CD1c-positive myeloid dendritic cell (primary cell): ENCODE measurements around the gene CCDC97.
"Not testable (repeated sequence)": the region's sequence is repeated elsewhere in the genome, so short reads cannot be mapped to it uniquely, and the experiment has no call there.

Experiments
- DNase-seq: peaks from one replicate; pipeline ENCODE4 v3.0.0-alpha.2; 2016; ENCODE audit errors: extremely low spot score

CCDC97 gene

GRCh38 chr19:41310033-41310831 is at the start of gene CCDC97:
Gene CCDC97, plus strand, starts transcription at chr19:41310172. Its CDS starts 139 bp downstream, at chr19:41310311.
- peak; percentile 93 for DNase-seq

DNA sequence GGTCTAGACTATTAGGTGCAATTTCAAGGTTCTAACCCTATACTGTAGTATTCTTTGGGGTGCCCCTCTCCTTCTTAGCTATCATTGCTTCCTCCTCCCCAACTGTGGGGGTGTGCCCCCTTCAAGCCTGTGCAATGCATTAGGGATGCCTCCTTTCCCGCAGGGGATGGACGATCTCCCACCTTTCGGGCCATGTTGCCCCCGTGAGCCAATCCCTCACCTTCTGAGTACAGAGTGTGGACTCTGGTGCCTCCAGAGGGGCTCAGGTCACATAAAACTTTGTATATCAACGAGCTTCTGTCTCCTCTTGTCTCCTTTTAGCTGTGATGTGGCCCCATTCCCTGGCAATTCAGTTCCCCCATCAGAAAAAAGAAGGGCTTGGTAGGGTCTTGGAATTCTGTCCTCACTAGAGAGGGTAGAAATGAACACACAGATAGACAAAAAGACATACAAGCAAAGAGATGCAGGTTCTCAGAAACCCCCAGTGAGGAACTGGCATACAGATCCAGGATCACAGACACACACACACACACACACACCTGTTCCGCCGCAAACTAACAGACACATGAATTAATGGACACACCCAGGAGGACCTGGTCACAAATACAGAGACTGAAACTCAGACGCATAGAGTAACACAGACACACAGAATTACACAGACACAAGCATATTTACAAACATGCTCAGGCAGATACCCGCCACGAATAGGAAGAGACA is 48.3 kb upstream of the CCDC97 start:
- no peak for DNase-seq

DNA sequence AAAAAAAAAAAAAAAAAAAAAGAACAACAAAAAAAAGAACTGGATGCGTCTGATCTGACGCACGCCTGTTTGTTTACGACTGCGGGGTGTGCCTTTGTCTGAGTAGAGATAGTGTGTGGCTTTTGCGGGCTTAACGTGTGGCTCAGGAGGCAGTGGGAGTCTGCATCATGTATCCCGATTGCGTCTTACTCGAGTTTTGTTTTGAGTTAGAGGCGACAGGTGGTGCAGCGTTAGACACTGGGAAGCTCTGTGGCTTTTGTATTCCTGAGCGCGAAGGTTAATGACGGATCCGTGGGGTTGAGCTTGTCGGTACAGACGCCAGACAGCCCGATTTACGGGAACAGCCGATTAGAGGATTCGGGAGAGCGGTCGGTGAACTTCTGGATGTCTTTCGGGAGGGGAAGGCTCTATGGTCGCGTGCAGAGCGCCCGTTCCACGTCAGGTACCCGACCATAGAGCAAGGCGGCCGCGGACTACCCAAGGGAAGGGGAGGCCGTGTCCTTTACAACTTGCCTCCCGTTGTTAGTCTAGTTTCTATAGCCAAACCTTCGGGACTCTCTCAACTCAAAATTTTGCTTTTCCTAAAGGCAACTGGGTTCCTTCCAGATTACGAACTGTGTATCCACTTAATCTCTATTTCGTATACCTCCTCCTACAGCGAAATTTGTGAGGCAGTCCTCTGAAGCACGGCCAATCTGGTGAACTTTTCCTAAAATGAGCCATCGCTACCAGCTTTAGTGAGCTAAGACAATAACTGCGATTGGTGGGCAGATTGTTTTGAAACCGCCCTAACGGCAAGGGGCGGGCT is 46.7 kb upstream of the CCDC97 start:
- peak; percentile 95 for DNase-seq

GRCh38 chr19:41263850-41264580 is 46.0 kb upstream of the CCDC97 start, which contains the start of gene HNRNPUL1:
Gene HNRNPUL1, plus strand, starts transcription at chr19:41264372. Its CDS starts 132 bp downstream, at chr19:41264504.
- DNase-seq = peak; percentile 100

DNA sequence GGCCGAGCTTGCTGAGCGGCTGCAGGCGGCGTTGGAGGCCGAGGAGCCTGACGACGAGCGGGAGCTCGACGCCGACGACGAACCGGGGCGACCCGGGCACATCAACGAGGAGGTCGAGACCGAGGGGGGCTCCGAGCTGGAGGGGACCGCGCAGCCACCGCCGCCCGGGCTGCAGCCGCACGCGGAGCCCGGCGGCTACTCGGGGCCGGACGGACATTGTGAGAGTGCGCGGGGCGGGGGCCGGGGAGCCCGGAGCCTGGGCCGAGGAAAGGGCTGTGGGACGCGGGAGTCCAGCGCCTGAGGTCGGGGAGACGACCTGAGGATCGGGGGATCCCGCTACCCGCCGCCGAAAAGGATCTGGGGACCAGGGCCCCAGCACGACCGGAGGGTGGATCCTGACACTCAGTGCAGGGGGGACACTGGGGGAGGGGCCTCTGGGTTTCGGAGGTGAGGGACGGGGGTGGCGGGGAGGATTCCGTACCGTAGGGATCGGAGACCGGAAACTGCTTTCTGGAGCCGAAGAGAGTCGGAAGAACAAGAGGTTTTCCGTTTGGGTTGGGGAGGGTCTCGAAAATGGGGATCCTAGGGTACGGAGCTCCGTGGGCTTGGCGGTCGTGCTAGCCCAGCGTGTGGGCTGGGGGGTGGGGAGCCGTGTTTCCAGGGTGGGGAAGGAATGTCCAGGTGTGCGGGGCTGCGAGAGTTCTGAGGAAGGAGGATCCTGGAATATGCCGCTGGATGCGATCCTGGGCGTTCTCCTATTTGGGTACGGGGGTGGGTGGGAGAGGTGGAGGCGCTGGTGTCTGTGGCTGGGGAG is 45.2 kb upstream of the CCDC97 start:
- peak; percentile 27 for DNase-seq

DNA sequence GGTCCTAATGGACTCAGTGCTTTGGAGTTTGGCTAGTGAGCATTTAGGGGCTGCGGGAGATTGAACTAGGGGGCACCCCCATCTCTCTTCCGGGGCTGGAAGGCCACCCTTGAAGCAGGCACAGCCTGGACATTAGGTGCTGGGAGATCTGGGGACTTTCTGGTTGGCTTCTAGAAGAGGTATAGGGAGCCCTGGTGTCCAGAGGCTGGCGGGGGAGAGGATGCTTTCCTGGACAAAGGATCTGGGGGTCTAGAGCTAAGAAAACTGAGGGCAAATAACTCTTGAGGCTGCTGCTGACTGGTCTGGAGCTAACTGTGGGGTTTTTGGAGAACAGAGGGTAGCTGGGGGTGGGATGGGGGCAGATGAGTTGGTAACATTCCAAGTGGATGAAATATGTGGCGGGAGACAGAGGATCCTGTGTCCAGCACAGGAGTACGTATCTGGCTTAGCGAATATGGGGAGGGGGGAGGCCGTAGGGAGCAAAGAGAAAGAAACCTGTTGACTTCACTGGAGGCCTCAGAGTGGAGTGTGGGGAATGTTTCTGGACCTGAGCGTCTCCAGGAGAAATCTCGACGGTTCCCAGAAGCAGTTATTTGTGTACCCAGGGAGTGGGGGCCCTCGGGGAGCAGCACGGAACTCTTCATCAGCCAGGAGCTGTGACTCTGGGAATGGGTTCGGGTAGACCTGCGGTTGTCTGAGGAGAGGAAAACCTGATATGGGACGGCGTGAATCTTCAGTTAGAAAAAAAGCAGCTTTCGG is 44.4 kb upstream of the CCDC97 start:
- DNase-seq = no peak

- DNase-seq = no peak
Measured at GRCh38 chr19:41269055-41269454, 40.9 kb upstream of the CCDC97 start.

DNA sequence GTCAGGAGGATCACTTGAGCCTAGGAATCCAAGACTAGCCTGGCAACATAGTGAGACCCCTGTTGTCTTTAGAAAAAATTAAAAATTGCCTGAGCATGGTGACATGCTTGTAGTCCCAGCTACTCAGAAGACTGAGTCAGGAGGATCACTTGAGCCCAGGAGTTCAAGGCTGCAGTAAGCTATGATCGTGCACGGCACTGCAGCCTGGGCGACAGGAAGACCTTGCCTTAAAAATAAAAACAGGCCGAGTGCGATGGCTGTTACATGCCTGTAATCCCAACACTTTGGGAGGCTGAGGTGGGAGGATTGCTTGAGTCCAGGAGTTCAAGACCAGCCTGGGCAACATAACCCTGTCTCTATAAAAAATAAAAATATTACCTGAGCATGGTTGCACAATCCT is 40.4 kb upstream of the CCDC97 start:
- DNase-seq = no peak

GRCh38 chr19:41273076-41273475 is 36.9 kb upstream of the CCDC97 start:
- no peak for DNase-seq

DNA sequence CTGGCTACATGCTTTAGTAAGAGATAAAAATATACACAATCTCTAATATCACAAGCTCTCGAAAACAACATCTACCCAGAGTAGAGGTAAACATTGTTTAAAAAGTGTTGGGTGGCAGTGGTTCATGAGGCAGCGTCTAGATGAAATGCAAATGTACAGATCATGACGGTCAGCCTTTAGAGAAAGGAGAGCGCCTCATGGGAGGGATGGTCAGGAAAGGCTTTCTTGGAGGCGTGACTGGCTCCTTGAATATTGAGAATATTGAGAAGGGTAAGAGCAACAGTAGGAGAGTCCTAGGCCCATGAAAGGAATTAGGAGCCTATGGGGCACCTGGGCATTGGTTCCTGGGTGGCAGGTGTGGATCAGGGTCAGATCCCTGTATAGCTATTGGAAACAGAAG is 35.2 kb upstream of the CCDC97 start:
- DNase-seq = no peak

DNA sequence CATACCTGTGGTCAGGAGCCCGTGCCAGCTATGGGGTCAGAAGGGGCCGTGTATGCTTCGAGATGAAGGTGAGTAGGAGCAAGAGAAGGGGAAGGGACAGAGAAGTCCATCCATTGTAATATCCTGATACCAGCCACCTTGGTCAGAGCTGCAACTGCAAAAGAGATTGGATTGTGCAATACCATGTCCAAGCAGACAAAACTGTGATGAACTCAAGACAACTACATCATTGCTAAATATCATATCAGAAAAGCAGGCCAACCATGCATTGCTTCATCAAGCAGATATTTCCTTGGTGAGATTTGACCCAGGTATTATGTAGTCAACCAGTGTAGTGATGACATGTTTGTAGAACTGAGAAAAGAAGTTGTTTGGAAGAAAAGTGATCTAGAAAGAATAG is 33.7 kb upstream of the CCDC97 start:
- no peak for DNase-seq

DNA sequence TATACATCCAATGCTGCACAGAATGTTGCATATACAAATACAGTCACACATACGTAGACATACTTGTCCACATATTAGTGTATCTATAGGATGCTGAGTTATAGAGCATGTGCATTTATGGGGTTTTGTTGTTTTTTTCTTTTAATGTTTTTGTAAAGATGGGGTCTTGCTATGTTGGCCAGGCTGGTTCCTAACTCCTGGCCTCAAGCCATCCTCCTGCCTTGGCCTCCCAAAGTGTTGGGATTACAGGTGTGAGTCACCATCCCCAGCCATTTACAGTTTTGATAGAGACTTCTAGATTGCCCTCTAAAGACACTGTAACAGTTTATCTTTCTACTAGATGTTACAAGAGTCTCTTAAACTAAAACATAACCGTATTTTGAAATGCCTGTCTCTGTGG is 31.5 kb upstream of the CCDC97 start:
- DNase-seq = no peak

DNA sequence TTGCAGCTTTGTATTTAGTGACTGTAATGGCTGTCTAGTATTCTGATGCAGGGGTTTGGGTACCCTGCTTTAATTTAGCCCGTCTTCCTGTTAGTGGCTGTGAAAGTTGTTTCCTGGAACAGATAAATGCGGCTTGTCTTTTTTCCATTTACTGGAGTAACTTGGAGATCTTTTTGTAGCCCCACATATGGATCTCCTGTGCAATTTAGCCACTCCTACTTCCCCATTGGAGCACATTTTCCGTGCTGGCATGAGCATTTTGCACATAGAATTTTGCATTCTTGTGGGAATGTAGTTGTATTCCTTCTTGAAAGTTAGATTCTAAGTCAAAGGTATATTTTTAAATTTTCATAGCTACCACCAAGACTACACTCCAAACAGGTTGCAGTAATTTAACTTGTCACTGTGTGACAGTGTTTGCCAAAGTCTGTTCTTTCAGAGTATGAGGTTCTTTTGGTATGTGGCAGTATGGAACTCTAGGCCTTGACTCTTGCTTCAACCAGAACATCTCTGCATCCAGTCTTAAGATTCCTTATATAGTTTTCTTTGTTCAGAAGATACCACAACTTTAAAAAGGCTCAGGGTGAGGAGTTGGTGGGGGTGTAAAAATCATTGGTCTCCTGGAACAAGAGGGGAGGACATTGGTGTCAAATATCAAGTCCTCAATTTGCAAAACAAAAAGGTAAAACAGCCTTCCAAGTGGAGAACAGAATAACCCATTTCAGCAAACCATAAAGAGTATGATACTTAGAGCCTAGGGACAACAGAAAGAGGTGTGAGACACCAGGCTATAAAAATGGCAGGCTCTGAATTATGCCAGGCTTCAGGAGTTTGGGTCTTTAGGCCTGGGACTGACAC is 21.1 kb upstream of the CCDC97 start:
- DNase-seq = no peak

DNA sequence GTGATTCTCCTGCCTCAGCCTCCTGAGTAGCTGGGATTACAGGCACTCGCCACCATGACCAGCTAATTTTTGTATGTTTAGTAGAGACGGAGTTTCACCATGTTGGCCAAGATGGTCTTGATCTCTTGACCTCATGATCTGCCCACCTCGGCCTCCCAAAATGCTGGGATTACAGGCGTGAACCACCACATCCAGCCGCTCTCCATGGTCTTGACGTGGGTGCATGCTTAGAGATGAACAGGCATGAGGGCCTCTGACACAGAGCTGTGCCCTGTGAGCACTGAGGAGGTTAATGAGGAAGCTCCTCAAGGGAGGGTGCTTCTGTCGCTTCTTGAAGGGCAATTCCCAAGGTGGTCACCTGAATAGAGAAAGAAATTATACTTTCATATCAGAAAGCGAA is 20.2 kb upstream of the CCDC97 start:
- not testable (repeated sequence) for DNase-seq

DNA sequence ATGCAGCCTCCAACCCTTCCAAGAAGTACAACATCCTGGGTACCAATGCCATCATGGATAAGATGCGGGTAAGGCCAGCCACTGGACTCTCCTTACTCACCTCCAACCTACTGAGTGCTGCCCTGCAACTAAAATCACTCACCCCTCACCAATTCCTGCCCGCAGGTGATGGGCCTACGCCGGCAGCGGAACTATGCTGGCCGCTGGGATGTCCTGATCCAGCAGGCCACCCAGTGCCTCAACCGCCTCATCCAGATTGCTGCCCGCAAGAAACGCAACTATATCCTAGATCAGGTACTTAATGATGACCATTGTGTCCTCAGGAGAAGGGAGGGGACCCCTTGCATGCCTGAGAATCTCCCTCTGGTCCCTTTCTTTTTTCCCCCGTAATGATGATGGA is 15.6 kb upstream of the CCDC97 start:
- no peak for DNase-seq

DNA sequence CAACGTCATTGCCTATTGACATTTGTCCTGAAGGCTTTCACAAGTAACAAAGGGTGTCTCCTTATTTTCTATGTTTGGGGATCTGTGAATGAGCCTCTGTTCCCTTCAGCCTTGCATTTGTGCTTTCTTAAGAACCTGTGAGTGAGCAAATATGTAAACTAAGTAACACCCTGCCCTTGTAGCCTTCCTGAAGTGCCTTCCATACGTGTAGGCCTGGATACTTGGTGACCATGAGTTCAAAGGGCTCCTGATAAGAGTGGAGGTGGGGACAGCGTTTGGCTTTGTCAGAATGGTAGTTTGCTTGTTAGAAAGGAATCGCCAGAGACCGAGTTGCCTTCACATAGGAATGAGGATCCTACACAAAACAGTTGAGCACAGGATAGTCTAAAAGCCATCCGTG is 14.5 kb upstream of the CCDC97 start:
- no peak for DNase-seq

DNA sequence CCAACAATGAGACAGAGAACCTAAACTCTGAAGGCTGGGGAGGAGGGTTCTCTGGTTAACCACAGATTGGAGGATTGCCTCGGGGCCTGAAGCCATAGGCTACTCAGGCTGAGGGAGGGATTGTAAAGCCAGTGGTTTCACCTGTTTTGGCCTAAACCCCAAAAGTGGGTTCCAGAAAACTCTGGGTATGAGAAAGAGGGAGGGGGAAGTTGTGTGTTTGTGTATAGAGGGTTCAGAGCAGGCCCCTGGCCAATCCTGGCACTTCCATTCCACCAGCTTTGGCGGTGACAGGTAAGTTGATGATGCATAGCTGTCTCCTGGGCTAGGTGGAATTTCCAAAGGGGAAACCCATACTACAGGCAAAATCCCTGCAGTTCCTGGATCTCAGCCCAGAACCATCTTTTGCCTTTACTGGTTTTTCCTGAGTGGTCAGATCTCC is 13.5 kb upstream of the CCDC97 start:
- no peak for DNase-seq

- no peak for DNase-seq
Measured at GRCh38 chr19:41297628-41298347, 12.2 kb upstream of the CCDC97 start.
